Measurements from ENCODE around the gene SMYD3.

Gene SMYD3

GRCh38 chr1:246134789-246135188, 372.3 kb downstream of the SMYD3 start:
- DNase-seq = no peak

- DNase-seq = no peak
Measured at GRCh38 chr1:246131095-246131494, 376.0 kb downstream of the SMYD3 start.

GRCh38 chr1:246128494-246129069, 378.5 kb downstream of the SMYD3 start:
- no peak for DNase-seq

GRCh38 chr1:246126580-246126979, 380.5 kb downstream of the SMYD3 start:
- no peak for DNase-seq

GRCh38 chr1:246122071-246122470, 385.0 kb downstream of the SMYD3 start:
- no peak for DNase-seq

- no peak for DNase-seq
Measured at GRCh38 chr1:246121533-246121932, 385.5 kb downstream of the SMYD3 start.

GRCh38 chr1:246117066-246117791, 389.9 kb downstream of the SMYD3 start:
- DNase-seq = peak; percentile 54

- no peak for DNase-seq
Measured at GRCh38 chr1:246114369-246114768, 392.7 kb downstream of the SMYD3 start.

- no peak for DNase-seq
Measured at GRCh38 chr1:246113555-246114095, 393.5 kb downstream of the SMYD3 start.

GRCh38 chr1:246111570-246111969, 395.5 kb downstream of the SMYD3 start:
- no peak for DNase-seq

- DNase-seq = no peak
Measured at GRCh38 chr1:246110343-246111219, 396.5 kb downstream of the SMYD3 start.

- no peak for DNase-seq
Measured at GRCh38 chr1:246108278-246108925, 398.7 kb downstream of the SMYD3 start.

GRCh38 chr1:246107516-246108277, 399.4 kb downstream of the SMYD3 start:
- no peak for DNase-seq

- no peak for DNase-seq
Measured at GRCh38 chr1:246106342-246106763, 400.7 kb downstream of the SMYD3 start.

GRCh38 chr1:246104927-246105326, 402.2 kb downstream of the SMYD3 start:
- DNase-seq = no peak

GRCh38 chr1:246099570-246099969, 407.5 kb downstream of the SMYD3 start:
- DNase-seq = no peak

GRCh38 chr1:246096356-246096755, 410.7 kb downstream of the SMYD3 start:
- no peak for DNase-seq

GRCh38 chr1:246095443-246095842, 411.6 kb downstream of the SMYD3 start:
- no peak for DNase-seq

GRCh38 chr1:246093230-246093629, 413.8 kb downstream of the SMYD3 start:
- no peak for DNase-seq

GRCh38 chr1:246092136-246092535, 414.9 kb downstream of the SMYD3 start:
- no peak for DNase-seq

- DNase-seq = no peak
Measured at GRCh38 chr1:246091477-246091876, 415.6 kb downstream of the SMYD3 start.

- no peak for DNase-seq
Measured at GRCh38 chr1:246086191-246086590, 420.9 kb downstream of the SMYD3 start.
